ENCODE data around the gene RNLS.

- TF ChIP-seq EZH2 (IDR thresholded peaks at IDR 0.05; ENCODE audit: borderline replicate concordance, low read length) = no peak
- TF ChIP-seq CTCF (IDR thresholded peaks at IDR 0.05; ENCODE audit: low read length) = no peak
These were observed 356.2 kb downstream of the RNLS start for GRCh38 chr10:88226891-88227290.

Data from OCI-LY1 (cell line).